Measurements from ENCODE around the gene ELL.

ELL gene

GRCh38 chr19:18437491-18438330 is 84.2 kb downstream of the ELL start, which contains the start of gene ISYNA1:
Gene ISYNA1, minus strand, starts transcription at chr19:18438133. Its CDS starts 154 bp downstream, at chr19:18437979.
- no peak for TF ChIP-seq CTCF (IDR thresholded peaks at IDR 0.05; ENCODE audit: low read depth, low read length, missing control alignments)
- H3K4me3 ChIP-seq (ENCODE audit: low read depth, low read length): peak within 1 kb of the TSS; percentile 58
- in situ Hi-C loops (cut with HindIII; ENCODE audit: low pct_ligation_motif_present, low sequenced_read_pairs): no loop called here
- H3K36me3 ChIP-seq (replicated peaks): peaks cover 16% of the 10 kb centered on the region
- peak; percentile 42 for DNase-seq
- H3K27me3 ChIP-seq (replicated peaks): no peaks in the 10 kb centered on the region
- peak within 1 kb of the TSS; percentile 21 for H3K27ac ChIP-seq

- peak; percentile 72 for DNase-seq
- H3K27ac ChIP-seq: no peak overlapping the region
- H3K27me3 ChIP-seq (replicated peaks): no peaks in the 10 kb centered on the region
- H3K36me3 ChIP-seq (replicated peaks): peaks cover 16% of the 10 kb centered on the region
- in situ Hi-C loops (cut with HindIII; ENCODE audit: low pct_ligation_motif_present, low sequenced_read_pairs): no loop called here
- H3K4me3 ChIP-seq (ENCODE audit: low read depth, low read length): peak overlapping the region; percentile 58
- peak; percentile 16 for TF ChIP-seq CTCF (IDR thresholded peaks at IDR 0.05; ENCODE audit: low read depth, low read length, missing control alignments)
These were observed 85.0 kb downstream of the ELL start for GRCh38 chr19:18436671-18437490.

GRCh38 chr19:18435842-18436670 is 85.8 kb downstream of the ELL start:
- H3K4me3 ChIP-seq (ENCODE audit: low read depth, low read length): no peak overlapping the region
- no peak for DNase-seq
- H3K36me3 ChIP-seq (replicated peaks): peaks cover 16% of the 10 kb centered on the region
- no peaks in the 10 kb centered on the region for H3K27me3 ChIP-seq (replicated peaks)
- no peak for TF ChIP-seq CTCF (IDR thresholded peaks at IDR 0.05; ENCODE audit: low read depth, low read length, missing control alignments)
- in situ Hi-C loops (cut with HindIII; ENCODE audit: low pct_ligation_motif_present, low sequenced_read_pairs): no loop called here
- no peak overlapping the region for H3K27ac ChIP-seq

GRCh38 chr19:18435178-18435841 is 86.6 kb downstream of the ELL start:
- peaks cover 16% of the 10 kb centered on the region for H3K36me3 ChIP-seq (replicated peaks)
- no peak for TF ChIP-seq CTCF (IDR thresholded peaks at IDR 0.05; ENCODE audit: low read depth, low read length, missing control alignments)
- in situ Hi-C loops (cut with HindIII; ENCODE audit: low pct_ligation_motif_present, low sequenced_read_pairs): no loop called here
- H3K27me3 ChIP-seq (replicated peaks): no peaks in the 10 kb centered on the region
- H3K27ac ChIP-seq: no peak overlapping the region
- no peak overlapping the region for H3K4me3 ChIP-seq (ENCODE audit: low read depth, low read length)
- no peak for DNase-seq

All from brain microvascular endothelial cell (primary cell).